Stimulated activated CD8-positive, alpha-beta memory T cell treated with anti-CD3 and anti-CD28 coated beads, Interleukin-12 subunit alpha, Interleukin-12 subunit beta, amount 100 ng/mL, for 1 hour (primary cell): ENCODE results near the gene MTRF1L.
"Not testable (repeated sequence)": the region's sequence is repeated elsewhere in the genome, so short reads cannot be mapped to it uniquely, and the experiment has no call there.

Source experiments
- DNase-seq: peaks from one replicate; pipeline ENCODE4 v3.0.0-alpha.2; 2020; ENCODE audit warnings: low read depth

Gene MTRF1L

DNA sequence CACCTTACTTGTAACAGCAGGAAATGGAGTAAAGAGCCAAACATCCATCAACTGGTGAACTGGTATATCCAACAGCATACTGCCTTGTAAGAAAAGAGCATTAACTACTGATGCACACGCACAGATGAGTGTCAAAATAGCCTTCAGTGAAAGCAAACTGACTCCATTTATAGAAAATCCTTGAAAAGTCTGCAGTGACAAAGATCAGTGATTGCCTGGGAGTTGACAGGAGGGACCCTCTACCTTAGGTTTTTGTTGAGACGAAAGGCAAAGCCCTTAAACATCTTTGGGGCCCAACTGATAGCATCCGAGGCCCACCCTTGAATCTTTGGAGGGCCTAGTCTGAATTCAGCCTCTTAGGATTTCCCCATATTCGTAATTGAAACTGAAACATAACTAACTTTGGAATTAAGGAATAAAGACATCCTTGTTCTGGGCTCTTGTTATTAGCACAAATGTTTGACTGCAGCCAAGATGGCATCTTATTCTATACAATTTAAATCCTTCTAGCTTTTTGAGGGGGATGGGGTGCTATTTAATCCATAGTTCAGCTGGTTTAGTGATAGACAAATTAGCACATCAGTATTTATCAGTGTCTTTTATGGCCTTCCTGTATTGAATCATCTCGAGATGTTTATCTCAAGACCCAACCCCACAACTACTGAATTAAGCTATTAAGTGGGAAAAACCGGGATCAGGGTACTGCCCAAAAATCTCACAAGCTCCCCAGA is 32.7 kb downstream of the MTRF1L start:
- DNase-seq, result no peak

DNA sequence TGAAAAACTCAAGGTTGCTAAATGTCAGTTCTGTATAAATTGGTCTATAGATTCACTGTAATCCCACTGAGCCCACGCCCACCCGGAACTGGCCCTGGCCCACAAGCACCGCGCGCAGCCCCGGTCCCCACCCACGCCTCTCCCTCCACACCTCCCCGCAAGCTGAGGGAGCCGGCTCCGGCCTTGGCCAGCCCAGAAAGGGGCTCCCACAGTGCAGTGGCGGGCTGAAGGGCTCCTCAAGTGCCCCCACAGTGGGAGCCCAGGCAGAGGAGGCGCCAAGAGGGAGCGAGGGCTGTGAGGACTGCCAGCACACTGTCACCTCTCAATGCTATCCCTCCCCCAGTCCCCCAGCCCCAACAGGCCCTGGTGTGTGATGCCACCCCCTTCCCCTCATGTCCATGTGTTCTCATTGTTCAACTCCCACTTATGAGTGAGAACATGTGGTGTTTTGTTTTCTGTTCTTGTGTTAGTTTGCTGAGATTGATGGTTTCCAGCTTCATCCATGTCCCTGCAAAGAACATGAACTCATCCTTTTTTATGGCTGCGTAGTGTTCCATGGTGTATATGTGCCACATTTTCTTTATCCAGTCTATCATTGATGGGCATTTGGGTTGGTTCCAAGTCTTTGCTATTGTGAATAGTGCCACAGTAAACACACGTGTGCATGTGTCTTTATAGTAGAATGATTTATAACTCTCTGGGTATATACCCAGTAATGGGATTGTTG is 36.2 kb downstream of the MTRF1L start:
- DNase-seq, result not testable (repeated sequence)

DNA sequence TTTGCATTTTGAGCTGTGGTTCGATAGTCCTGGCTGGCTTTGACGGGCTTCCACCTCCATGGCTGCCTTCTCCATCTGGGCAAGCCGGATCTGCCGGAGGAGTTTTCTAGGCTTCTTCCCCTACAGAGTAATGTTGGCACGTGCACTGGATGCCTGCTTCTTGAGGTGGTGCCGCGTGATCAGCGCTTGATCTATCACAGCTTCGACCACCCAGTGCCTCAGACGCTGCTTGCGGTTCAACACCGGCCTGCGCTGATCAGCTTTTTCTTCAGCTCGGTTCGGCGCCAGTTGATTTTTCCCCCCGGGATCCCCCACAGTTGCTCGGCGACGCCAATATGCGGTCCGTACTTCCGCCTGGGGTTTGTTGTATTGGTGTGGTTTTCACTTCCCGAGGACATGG is 43.2 kb downstream of the MTRF1L start:
- DNase-seq, result no peak

DNA sequence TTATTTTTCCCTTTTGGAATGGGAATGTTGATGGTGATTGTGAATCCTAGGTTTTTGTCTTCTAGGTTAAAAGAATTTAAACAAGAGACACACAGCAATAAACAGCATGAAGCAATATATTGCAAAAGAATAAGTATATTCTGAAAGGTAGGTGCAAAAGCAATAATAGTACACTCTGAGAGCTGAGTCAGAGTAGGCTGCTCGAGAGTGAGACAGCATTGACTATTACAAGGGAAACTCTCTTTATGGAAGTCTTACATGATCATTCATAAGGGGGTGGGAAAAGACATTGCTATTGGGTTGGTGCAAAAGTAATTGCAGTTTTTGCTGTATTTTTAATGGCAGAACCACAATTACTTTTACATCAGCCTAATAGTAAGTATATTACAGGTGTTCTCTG is 44.7 kb downstream of the MTRF1L start:
- no peak for DNase-seq

DNA sequence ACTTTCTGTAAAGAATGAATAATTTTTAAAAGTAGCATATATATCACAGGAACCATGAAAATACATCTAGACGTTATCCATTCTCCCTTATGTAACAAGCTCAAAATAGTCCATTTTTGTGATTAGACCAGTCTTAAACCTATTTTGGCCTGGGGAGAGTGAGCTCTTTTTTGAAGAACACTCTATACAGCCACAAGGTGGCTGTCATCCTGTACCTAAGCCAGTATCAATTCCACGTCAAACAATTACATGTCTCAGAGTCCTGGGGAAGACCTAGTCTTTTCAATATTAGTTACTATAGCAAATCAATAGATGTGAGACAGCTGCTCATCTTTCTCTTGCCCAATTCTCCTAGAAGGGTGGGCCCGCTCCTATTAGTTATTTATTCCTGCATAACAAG is 48.1 kb downstream of the MTRF1L start:
- DNase-seq, result no peak

DNA sequence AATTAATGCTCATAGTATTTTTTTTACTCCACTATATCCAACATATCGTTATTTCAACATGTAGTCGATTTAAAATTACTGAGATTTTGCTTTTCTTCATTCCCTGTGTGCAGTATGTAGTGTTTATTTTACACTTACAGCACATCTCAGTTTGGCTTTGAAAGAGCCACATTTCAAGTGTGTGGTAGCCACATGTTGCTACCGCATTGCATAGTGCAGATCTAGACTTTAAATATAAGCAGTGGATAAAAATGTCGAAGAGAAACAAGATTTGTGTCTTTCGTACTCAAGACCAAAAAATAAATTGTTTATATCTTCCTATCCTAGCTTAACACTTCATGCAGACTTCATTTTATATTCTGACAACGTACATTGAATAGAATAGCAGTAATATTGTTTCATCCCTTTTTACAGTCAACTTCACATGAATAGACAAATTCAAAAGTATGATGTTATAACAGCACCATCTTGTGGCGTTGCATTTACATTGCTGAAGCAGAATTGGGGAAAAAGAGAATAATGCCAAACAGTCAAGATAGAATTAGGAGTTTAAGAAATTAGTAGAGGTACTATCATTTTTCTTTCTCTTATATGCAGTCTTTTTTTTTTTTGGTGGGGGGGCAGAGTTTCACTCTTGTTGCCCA is 49.5 kb downstream of the MTRF1L start:
- no peak for DNase-seq

DNA sequence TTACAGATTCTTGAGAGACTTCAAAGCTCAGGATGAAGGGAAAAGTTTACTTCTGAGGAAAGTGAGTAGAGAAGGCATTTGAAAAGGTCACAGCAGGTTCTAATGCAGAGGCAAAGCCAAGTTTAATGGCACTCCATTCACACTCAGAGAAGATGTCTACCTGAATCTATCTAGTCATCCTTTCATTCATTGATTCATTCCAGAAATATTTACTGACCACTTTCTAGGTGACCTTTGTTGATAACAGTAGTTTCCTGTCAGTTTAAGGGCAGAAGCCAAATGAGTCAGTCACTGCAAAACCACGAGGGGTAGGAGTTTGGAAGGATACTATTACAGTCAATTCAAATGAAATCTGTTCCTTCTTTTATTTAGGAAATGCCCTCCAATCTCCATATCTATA is 50.5 kb downstream of the MTRF1L start:
- no peak for DNase-seq

DNA sequence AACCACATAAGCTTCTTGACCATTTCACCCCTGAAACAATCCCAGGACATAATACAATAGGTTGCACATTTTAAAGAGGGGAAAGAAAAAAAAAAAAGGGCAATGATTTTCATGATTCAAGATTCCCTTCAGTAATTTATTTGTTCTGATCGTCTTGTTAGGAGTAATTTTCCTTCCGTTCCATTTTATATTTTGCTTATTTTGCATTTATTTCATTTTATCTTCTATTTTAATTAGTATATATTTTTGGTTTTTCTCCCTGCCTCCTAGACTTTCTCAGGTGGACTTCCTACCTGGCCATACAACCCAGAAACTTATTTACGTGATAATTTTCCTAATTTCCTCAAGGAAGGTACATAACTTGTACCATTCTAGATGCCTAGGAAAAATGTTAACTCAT is 52.3 kb downstream of the MTRF1L start:
- no peak for DNase-seq

DNA sequence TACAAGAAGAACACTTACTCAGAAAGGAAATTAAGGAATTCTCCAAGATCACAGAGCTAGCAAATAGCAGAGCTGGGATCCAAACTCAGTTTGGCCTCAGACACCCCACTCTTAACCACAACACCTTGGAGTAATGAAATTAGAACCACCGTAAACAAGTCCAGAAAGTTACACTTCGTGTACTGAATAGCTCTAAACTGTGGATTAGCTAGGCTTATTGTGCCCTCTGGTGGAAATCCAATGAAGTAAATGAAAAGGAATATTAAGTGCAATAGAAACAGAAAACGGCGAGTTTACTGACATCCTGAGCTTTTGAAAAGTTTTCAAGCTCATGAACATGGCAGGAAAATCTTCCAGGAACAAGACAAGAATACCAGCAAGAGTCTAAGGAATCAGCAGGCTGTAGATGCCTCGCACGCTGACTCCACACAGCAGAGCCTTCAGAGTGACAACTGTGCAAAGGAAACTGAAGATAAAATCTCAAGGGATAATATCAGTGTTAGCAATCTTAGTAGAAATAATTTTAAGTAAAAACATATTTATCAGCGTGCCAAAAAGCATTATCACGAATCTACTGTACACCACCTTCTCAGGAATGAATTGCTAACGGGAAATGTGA is 54.2 kb downstream of the MTRF1L start:
- no peak for DNase-seq

DNA sequence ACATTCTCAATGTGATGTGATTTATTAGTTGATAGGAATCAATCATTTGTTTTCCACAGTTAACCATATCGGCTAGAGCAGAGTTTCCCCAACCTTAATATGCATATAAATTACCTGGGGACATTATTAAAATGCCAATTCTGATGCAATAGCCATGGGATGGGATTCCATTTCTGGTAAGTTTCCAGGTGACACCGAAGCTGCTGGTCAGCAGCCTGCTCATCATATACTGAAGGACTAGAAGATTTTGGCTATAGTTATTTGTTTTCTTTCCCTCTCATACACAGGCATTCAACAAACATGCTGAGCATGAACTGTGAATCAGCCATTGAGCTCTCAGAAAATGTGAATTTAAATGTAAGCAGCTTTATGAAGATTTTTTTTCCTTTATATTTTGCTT is 55.5 kb downstream of the MTRF1L start:
- no peak for DNase-seq

DNA sequence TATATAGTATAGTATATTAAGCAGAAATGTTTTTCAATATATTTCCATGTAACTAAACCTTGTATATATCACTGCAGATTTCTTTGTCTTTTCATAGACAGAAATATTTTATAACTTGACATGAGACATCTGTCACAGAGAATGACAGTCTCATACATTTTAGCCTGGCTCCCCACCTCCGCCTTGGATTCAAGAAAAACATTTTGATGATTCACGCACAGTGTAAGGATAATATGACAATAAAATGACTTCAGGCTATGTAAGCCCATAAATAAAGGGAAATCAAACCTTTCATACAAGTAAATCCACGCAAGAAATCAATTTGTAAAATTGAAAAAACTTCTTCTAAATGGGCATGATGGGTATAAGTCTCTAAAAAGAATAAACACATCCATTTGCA is 56.0 kb downstream of the MTRF1L start:
- no peak for DNase-seq

DNA sequence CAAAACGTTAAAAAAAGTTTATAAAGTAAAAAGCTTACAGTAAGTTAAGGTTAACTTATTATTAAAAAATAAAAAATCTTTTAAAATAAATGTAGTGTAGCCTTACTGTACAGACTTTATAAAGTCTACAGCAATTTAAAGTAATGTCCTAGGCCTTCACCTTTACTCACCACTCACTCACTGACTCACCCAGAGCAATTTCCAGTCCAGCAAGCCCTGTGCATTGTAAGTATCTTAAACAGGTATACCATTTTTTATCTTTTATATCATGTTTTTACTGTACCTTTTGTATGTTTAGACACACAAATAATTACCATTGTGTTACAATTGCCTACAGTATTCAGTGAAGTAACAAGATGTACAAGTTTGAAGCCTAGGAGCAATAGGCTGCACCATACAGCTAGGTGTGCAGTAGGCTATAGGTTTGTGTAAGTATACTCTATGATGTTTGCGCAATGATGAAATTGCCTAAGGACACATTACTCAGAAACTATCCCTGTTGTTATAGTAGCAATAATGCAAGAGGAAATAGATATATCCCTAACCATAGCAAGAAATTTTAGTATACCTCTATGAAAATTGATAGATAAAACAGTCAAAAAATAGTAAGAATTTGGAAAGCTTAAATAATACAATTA is 59.1 kb downstream of the MTRF1L start:
- no peak for DNase-seq

DNA sequence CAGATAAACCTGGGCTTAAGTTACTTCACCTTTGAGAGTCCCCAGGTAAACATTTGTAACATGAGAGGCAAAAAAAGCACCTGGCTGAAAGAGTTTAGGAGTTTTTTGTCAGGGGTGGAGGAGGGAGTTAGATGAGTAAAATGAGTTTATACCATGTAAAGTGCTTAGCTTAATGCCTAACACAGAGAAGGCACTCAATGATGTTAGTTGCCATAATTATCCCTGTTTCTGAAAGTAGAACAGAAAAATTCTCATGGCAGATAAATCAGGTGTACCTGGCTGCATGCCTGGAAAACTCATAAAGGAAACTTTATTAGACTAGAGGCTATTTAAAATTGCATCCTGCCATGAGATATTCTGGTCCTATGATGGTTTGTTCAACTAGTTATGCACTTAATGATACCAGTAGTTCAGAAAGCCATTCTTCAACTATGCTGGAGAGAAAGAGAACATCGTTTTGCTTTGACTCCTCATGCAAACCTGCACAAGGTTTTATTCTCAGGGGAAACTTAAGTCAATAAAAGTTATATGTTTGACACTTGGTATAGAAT is 60.1 kb downstream of the MTRF1L start:
- DNase-seq, result no peak

DNA sequence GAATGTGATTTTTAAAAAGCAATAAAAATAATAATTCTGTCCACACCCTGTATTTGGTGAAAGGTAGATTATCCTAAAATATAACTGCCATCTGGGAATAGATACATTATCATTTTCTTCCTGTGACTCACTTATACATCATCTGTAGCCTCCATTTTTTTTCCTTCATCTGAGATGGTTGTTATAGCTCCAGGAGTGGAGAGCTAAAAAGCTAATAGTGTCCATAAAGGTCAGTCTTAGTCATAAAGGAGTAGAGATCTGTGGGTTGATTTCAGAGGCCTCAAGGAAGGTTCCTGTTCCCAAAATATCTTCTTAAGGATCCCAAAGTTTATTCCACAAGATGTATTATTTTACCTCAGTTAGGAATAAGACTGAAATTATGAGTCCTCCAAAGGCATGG is 60.8 kb downstream of the MTRF1L start:
- DNase-seq, result no peak
